HCT116 (cell line): ENCODE measurements around the gene LAX1. TPM values are rescaled to one million over a fixed set of nuclear protein-coding genes. Genes with fewer than 3 reads are reported as not detected.
"Not testable (repeated sequence)": the region's sequence is repeated elsewhere in the genome, so short reads cannot be mapped to it uniquely, and the experiment has no call there.

Experiments
- ATAC-seq: fragments of 200-7000 bp; cut with Tn5 transposase; 2 replicates; pipeline ENCODE4 v1.9.1; 2020; ENCODE audit warnings: mild to moderate bottlenecking, moderate library complexity
- BruUV-seq: library from RNA; stranded (reverse); fragments of 400-500 nt; replicated peaks from 2 replicates; lab custom pipeline; 2021; lab: Mats Ljungman, UMichigan
- CTCF ChIA-PET: fragments of 300-600 bp; sonication (Branson Sonifier 250); formaldehyde crosslinking; loops from one replicate; lab custom pipeline; 2021; ENCODE audit warnings: antibody characterized with exemption; lab: Charles Lee
- POLR2A ChIA-PET: fragments of 300-600, 350-600 bp; sonication (Branson Sonifier 250); formaldehyde crosslinking; loops from one replicate; lab custom pipeline; 2021; ENCODE audit warnings: antibody characterized with exemption; lab: Charles Lee
- RAD21 ChIA-PET, 2 experiments: fragments of 300-600 bp; sonication (Branson Sonifier 250); formaldehyde crosslinking; loops; one replicate each; lab custom pipeline; 2023; ENCODE audit warnings: low total read pairs in 2 of 2; ENCODE audit not compliant: uncharacterized antibody in 2 of 2, unreplicated experiment in 2 of 2, low non-redundant PET in 1 of 2; lab: Charles Lee
- DNase-seq: peaks from one replicate; pipeline ENCODE4 v3.0.0-alpha.2; 2010; ENCODE audit warnings: low read depth, low spot score
- H2AFZ ChIP-seq: fragments of 200-600 bp; shearing (Covaris generic), sonication (generic); 2 replicates; pipeline ENCODE4 v1.6.1; 2017; ENCODE audit warnings: low read depth, mixed run types, mixed read lengths, antibody characterized with exemption, low read length; ENCODE audit not compliant: poor library complexity, severe bottlenecking
- H3K27ac ChIP-seq: 2 replicates; pipeline ENCODE4 v1.5.1; 2012; ENCODE audit warnings: low read depth, low read length
- H3K27me3 ChIP-seq: fragments of 200-600 bp; sonication (generic); 2 replicates; pipeline ENCODE4 v1.6.1; 2016; ENCODE audit warnings: mixed run types, low read length, mixed read lengths; ENCODE audit not compliant: insufficient read depth
- H3K36me3 ChIP-seq, 2 experiments: fragments of 200-500 bp in 1 of 2; fragments of 200-600 bp in 1 of 2; sonication (Bioruptor generic) in 1 of 2; sonication (generic) in 1 of 2; 2 replicates each; pipeline versions ENCODE4 v1.5.1 to v1.6.1; 2014 to 2016; ENCODE audit warnings: low read length in 2 of 2, inconsistent platforms in 1 of 2, mixed read lengths in 1 of 2, mixed run types in 1 of 2; ENCODE audit not compliant: insufficient read depth in 2 of 2, control insufficient read depth in 1 of 2
- H3K4me1 ChIP-seq, 2 experiments: fragments of 200-600 bp in 1 of 2; sonication (generic) in 1 of 2; 2 replicates each; pipeline versions ENCODE4 v1.5.1 to v1.6.1; 2012 to 2017; ENCODE audit warnings: low read length in 2 of 2, inconsistent platforms in 1 of 2, mild to moderate bottlenecking in 1 of 2, mixed read lengths in 1 of 2, mixed run types in 1 of 2, moderate library complexity in 1 of 2; ENCODE audit not compliant: insufficient read depth in 2 of 2, control insufficient read depth in 1 of 2
- H3K4me2 ChIP-seq: fragments of 200-600 bp; sonication (generic); 2 replicates; pipeline ENCODE4 v1.6.1; 2017; ENCODE audit warnings: mixed run types, low read length, mixed read lengths
- H3K4me3 ChIP-seq, 2 experiments: fragments of 200-600 bp in 1 of 2; sonication (generic) in 1 of 2; replicated peaks in 1 of 2; 2 replicates each; pipeline ENCODE4 v1.5.1; 2011 to 2016; ENCODE audit warnings: low read length in 2 of 2, control low read depth in 1 of 2, low read depth in 1 of 2, mild to moderate bottlenecking in 1 of 2, mixed read lengths in 1 of 2, mixed run types in 1 of 2
- H3K79me2 ChIP-seq: fragments of 200-600 bp; sonication (generic); 2 replicates; pipeline ENCODE4 v1.6.1; 2017; ENCODE audit warnings: mild to moderate bottlenecking, mixed run types, low read length, moderate library complexity, mixed read lengths; ENCODE audit not compliant: insufficient read depth
- H3K9ac ChIP-seq: fragments of 200-600 bp; sonication (generic); 2 replicates; pipeline ENCODE4 v1.6.1; 2016; ENCODE audit warnings: low read length, mixed read lengths
- H3K9me2 ChIP-seq: fragments of 200-600 bp; sonication (generic), shearing (Covaris generic); 2 replicates; pipeline ENCODE4 v1.6.1; 2017; ENCODE audit warnings: mixed run types, mild to moderate bottlenecking, moderate library complexity; ENCODE audit not compliant: insufficient read depth
- H3K9me3 ChIP-seq, 2 experiments: fragments of 200-500 bp in 1 of 2; fragments of 200-600 bp in 1 of 2; sonication (Bioruptor generic) in 1 of 2; sonication (generic) in 1 of 2; 2 replicates each; pipeline ENCODE4 v1.6.1; 2014 to 2017; ENCODE audit warnings: low read length in 2 of 2, mixed read lengths in 2 of 2, inconsistent platforms in 1 of 2, low read depth in 1 of 2, mild to moderate bottlenecking in 1 of 2, mixed run types in 1 of 2, moderate library complexity in 1 of 2; ENCODE audit not compliant: control insufficient read depth in 1 of 2, insufficient read depth in 1 of 2
- H4K20me1 ChIP-seq: fragments of 200-600 bp; sonication (generic), shearing (Covaris generic); 2 replicates; pipeline ENCODE4 v1.6.1; 2017; ENCODE audit warnings: mixed run types, mild to moderate bottlenecking, moderate library complexity; ENCODE audit not compliant: insufficient read depth
- ATF3 ChIP-seq: IDR thresholded peaks from 2 replicates; pipeline ENCODE4 v1.6.1; 2012
- EGR1 ChIP-seq: IDR thresholded peaks from 2 replicates; pipeline ENCODE4 v1.6.1; 2012; ENCODE audit warnings: low read depth
- ELF1 ChIP-seq: IDR thresholded peaks from 2 replicates; pipeline ENCODE4 v1.6.1; 2012; ENCODE audit warnings: low read depth, borderline replicate concordance
- FOSL1 ChIP-seq: IDR thresholded peaks from 2 replicates; pipeline ENCODE4 v1.6.1; 2012; ENCODE audit warnings: low read depth
- JUND ChIP-seq: IDR thresholded peaks from 2 replicates; pipeline ENCODE4 v1.6.1; 2012
- POLR2A ChIP-seq: IDR thresholded peaks from 2 replicates; pipeline ENCODE4 v1.7.0; 2011; ENCODE audit warnings: borderline replicate concordance; ENCODE audit not compliant: insufficient read depth, insufficient read length; ENCODE audit errors: extremely low read depth
- POLR2AphosphoS5 ChIP-seq: IDR thresholded peaks from 2 replicates; pipeline ENCODE4 v1.6.1; 2011; ENCODE audit warnings: mild to moderate bottlenecking, low read depth, low read length, moderate library complexity
- RAD21 ChIP-seq: IDR thresholded peaks from 2 replicates; pipeline ENCODE4 v1.6.1; 2012; ENCODE audit warnings: low read depth, mild to moderate bottlenecking
- SP1 ChIP-seq: IDR thresholded peaks from 2 replicates; pipeline ENCODE4 v1.6.1; 2012; ENCODE audit warnings: low read depth
- YY1 ChIP-seq: IDR thresholded peaks from 2 replicates; pipeline ENCODE4 v1.6.1; 2011; ENCODE audit warnings: low read length, low read depth, moderate library complexity, mild to moderate bottlenecking; ENCODE audit not compliant: insufficient replicate concordance; ENCODE audit errors: extremely low read depth
- ZBTB33 ChIP-seq: IDR thresholded peaks from 2 replicates; pipeline ENCODE4 v1.6.1; 2011; ENCODE audit warnings: mild to moderate bottlenecking, low read length, moderate library complexity; ENCODE audit not compliant: insufficient replicate concordance; ENCODE audit errors: extremely low read depth
- ZFX ChIP-seq: fragments of 450-650 bp; IDR thresholded peaks from 2 replicates; pipeline ENCODE4 v1.6.1; 2017
- intact Hi-C: fragments of 100-400 bp; cut with micrococcal nuclease; formaldehyde crosslinking; loops from 2 replicates; pipeline ENCODE4 v1.10.0; 2022
- total RNA-seq: library from RNA; stranded (reverse); gene quantifications from one replicate; pipeline ENCODE4 v1.2.1, GENCODE V29; 2021; ENCODE audit not compliant: unreplicated experiment
- TF ChIP-seq, protein P1 (sequence below): IDR thresholded peaks from 2 replicates; pipeline ENCODE4 v1.6.1; 2012; ENCODE audit warnings: low read depth

The LAX1 gene
- total RNA-seq, 1 experiment from 2014 or later = 0.12 TPM

DNA sequence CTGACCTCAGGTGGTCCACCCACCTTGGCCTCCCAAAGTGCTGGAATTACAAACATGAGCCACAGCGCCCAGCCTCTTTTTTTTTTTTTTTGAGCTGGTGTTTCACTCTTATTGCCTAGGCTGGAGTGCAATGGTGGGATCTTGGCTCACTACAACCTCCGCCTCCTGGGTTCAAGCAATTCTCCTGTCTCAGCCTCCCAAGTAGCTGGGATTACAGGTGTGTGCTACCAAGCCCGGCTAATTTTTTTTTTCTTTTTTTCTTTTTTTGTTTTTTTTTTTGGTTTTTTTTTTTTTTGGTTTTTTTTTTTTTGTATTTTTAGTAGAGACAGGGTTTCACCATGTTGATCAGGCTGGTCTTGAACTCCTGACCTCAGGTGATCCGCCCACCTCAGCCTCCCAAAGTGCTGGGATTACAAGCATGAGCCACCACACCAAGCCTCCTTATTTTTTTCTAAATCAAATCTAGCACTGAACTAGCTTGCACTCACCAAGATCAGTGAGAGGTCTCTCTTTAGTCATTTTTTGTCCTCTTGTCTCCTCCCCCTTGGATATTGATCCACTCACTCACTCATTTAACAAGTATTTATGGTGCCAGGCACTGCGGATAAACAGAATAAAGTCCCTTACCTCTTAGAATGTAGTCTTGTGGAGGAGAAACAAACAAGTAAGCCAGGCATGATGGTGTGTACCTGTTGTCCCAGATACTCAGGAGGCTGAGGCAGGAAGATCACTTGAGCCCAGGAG lies 13.2 kb upstream of the LAX1 start:
- H3K36me3 ChIP-seq, intact Hi-C loops, H3K79me2 ChIP-seq, BruUV-seq, H3K9ac ChIP-seq, H3K9me3 ChIP-seq, H4K20me1 ChIP-seq, CTCF ChIA-PET, H3K4me3 ChIP-seq, H3K27ac ChIP-seq: not testable (repeated sequence)
- ATAC-seq (peak; percentile 43), DNase-seq (peak; percentile 29)
- POLR2A ChIA-PET = interaction anchor here (0.7 kb wide), 1 partner anchor 10 kb away, joined by 5 read pairs; no protein-coding TSS in a partner anchor
- TF ChIP-seq JUND (peak; percentile 29; the same call in 1 of the 2 replicates), FOSL1 (peak; percentile 27; the same call in 1 of the 2 replicates)
- TF ChIP-seq, all 23 proteins: peak for 2; not testable (repeated sequence) for 21
- RAD21 ChIA-PET, H2AFZ ChIP-seq, H3K9me2 ChIP-seq, H3K27me3 ChIP-seq: not testable (repeated sequence)
- H3K4me1 ChIP-seq = peaks cover 24 to 51% of the 10 kb centered on the region in 2 experiments
- H3K4me2 ChIP-seq = peak overlapping the region; percentile 44

DNA sequence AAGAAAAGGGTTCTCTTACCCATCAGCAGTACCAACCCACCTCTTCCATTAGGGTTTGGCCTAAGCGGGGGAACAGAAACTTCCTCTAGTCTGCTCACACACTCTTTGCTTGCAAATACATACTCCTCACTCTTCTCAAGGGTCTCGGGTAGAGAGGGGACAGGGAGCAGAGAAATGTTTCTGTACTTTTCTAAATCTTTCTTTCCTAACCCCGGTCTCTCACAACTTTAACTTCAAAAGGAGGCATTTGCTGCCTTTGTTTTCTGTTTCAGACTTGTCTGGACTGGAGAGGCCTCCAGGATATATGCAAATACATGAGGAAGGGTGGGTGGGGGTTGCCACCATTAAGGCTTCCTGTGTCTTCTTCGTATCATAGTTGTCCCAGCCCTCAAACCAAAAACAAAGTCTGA lies 10.5 kb upstream of the LAX1 start:
- RAD21 ChIA-PET = no interaction called here
- CTCF ChIA-PET = no interaction called here
- H3K4me1 ChIP-seq = peaks cover 27 to 55% of the 10 kb centered on the region in 2 experiments
- no peaks in the 10 kb centered on the region for H3K27me3 ChIP-seq
- H3K36me3 ChIP-seq = no peaks in the 10 kb centered on the region
- no peak overlapping the region for H2AFZ ChIP-seq
- no peak overlapping the region for H3K4me2 ChIP-seq
- TF ChIP-seq POLR2A (no peak), YY1 (no peak), ATF3 (no peak), SP1 (no peak), ELF1 (no peak), EGR1 (no peak), ZBTB33 (no peak), POLR2AphosphoS5 (no peak), ZFX (no peak), RAD21 (no peak)
- TF ChIP-seq, protein P1, sequence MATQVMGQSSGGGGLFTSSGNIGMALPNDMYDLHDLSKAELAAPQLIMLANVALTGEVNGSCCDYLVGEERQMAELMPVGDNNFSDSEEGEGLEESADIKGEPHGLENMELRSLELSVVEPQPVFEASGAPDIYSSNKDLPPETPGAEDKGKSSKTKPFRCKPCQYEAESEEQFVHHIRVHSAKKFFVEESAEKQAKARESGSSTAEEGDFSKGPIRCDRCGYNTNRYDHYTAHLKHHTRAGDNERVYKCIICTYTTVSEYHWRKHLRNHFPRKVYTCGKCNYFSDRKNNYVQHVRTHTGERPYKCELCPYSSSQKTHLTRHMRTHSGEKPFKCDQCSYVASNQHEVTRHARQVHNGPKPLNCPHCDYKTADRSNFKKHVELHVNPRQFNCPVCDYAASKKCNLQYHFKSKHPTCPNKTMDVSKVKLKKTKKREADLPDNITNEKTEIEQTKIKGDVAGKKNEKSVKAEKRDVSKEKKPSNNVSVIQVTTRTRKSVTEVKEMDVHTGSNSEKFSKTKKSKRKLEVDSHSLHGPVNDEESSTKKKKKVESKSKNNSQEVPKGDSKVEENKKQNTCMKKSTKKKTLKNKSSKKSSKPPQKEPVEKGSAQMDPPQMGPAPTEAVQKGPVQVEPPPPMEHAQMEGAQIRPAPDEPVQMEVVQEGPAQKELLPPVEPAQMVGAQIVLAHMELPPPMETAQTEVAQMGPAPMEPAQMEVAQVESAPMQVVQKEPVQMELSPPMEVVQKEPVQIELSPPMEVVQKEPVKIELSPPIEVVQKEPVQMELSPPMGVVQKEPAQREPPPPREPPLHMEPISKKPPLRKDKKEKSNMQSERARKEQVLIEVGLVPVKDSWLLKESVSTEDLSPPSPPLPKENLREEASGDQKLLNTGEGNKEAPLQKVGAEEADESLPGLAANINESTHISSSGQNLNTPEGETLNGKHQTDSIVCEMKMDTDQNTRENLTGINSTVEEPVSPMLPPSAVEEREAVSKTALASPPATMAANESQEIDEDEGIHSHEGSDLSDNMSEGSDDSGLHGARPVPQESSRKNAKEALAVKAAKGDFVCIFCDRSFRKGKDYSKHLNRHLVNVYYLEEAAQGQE = no peak
- TF ChIP-seq, all 23 proteins: peak for 0
- no peaks in the 10 kb centered on the region for H3K79me2 ChIP-seq
- intact Hi-C loops = no loop called here
- no peak overlapping the region for H3K27ac ChIP-seq
- POLR2A ChIA-PET = no interaction called here
- H4K20me1 ChIP-seq = no peaks in the 10 kb centered on the region
- no peaks in the 10 kb centered on the region for H3K9me3 ChIP-seq
- H3K4me3 ChIP-seq = no peak overlapping the region
- no TSS peak for BruUV-seq
- no peak overlapping the region for H3K9ac ChIP-seq
- ATAC-seq (no peak), DNase-seq (no peak)
- no peaks in the 10 kb centered on the region for H3K9me2 ChIP-seq
